PC-9 (cell line): ENCODE data around the gene PDPK1.
"Not testable (repeated sequence)": the region's sequence is repeated elsewhere in the genome, so short reads cannot be mapped to it uniquely, and the experiment has no call there.

Experiments
- CTCF ChIP-seq: fragments of 200-600 bp; sonication (generic); conservative IDR thresholded peaks from 2 replicates; pipeline ENCODE4 v1.6.1; 2017; ENCODE audit warnings: mixed run types, antibody characterized with exemption, mild to moderate bottlenecking, moderate library complexity
- EZH2 ChIP-seq: fragments of 200-600 bp; sonication (generic); IDR thresholded peaks from 2 replicates; pipeline ENCODE4 v1.8.0; 2017; ENCODE audit warnings: antibody characterized with exemption, low read depth

- not testable (repeated sequence) for TF ChIP-seq EZH2, CTCF
These were observed 83.0 kb downstream of the PDPK1 start for GRCh38 chr16:2620870-2621269.
